GM23338 (cell line): ENCODE data around the gene NME5.

Experiments
- CREB1 ChIP-seq: fragments of 250-450 bp; sonication (Bioruptor Pico); IDR thresholded peaks from 2 replicates; pipeline ENCODE4 v1.5.0; 2020; ENCODE audit warnings: low read depth, mild to moderate bottlenecking, moderate library complexity
- EZH2 ChIP-seq: fragments of 200-600 bp; sonication (generic); IDR thresholded peaks from one replicate; pipeline ENCODE4 v1.8.0; 2017; ENCODE audit warnings: antibody characterized with exemption, mild to moderate bottlenecking, low read depth; ENCODE audit not compliant: unreplicated experiment
- POLR2AphosphoS5 ChIP-seq: IDR thresholded peaks from 2 replicates; pipeline ENCODE4 v1.6.1; 2016; ENCODE audit warnings: antibody characterized with exemption, low read depth
- TF ChIP-seq, protein P1 (sequence below), 2 experiments: fragments of 200-600 bp in 1 of 2; sonication (generic) in 1 of 2; conservative IDR thresholded peaks; 2 replicates each; pipeline versions ENCODE4 v1.5.1 to v1.6.1; 2016 to 2017; ENCODE audit warnings: antibody characterized with exemption in 2 of 2, low read depth in 2 of 2, mild to moderate bottlenecking in 2 of 2, moderate library complexity in 1 of 2

DNA sequence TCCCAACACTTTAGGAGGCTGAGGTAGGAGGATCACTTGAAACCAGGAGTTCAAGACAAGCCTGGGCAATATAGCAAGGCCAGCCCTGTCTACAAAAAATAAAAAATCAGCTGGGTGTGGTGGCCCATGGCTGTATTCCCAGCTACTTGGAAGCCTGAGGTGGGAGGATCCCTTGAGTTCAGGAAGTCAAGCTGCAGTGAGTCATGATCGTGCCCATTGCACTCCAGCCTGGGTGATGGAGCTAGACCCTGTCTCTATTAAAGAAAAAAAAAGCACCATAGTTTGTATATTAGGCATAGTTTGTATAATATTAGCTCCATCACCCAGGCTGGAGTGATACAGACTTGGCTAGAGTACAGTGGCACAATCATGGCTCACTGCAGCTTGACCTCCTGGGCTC, 9.6 kb upstream of the NME5 start:
- TF ChIP-seq POLR2AphosphoS5 (no peak), CREB1 (CRISPR knock-in tag) (no peak), EZH2 (no peak)
- TF ChIP-seq, protein P1, sequence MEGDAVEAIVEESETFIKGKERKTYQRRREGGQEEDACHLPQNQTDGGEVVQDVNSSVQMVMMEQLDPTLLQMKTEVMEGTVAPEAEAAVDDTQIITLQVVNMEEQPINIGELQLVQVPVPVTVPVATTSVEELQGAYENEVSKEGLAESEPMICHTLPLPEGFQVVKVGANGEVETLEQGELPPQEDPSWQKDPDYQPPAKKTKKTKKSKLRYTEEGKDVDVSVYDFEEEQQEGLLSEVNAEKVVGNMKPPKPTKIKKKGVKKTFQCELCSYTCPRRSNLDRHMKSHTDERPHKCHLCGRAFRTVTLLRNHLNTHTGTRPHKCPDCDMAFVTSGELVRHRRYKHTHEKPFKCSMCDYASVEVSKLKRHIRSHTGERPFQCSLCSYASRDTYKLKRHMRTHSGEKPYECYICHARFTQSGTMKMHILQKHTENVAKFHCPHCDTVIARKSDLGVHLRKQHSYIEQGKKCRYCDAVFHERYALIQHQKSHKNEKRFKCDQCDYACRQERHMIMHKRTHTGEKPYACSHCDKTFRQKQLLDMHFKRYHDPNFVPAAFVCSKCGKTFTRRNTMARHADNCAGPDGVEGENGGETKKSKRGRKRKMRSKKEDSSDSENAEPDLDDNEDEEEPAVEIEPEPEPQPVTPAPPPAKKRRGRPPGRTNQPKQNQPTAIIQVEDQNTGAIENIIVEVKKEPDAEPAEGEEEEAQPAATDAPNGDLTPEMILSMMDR (conservative IDR thresholded peaks at IDR 0.05; ENCODE audit: low read depth in 2 of 2), result no peak
